Activated B cell treated with CpG ODN at 0.5 μM for 24 hours (primary cell): Measurements from ENCODE around the gene LRRC47. TPM values are rescaled to one million over a fixed set of nuclear protein-coding genes. Genes with fewer than 3 reads are reported as not detected.

ENCODE experiments used
- ATAC-seq: fragments of 200-7000 bp; cut with Tn5 transposase; one replicate; pipeline ENCODE4 v1.10.0; 2021; ENCODE audit warnings: low read depth, mild to moderate bottlenecking, moderate library complexity
- CTCF ChIA-PET: fragments of 350-600 bp; sonication (Branson Sonifier 250); formaldehyde crosslinking; loops from one replicate; lab custom pipeline; 2021; ENCODE audit warnings: antibody characterized with exemption; lab: Charles Lee
- POLR2A ChIA-PET: fragments of 350-600 bp; sonication (Branson Sonifier 250); formaldehyde crosslinking; loops from one replicate; lab custom pipeline; 2021; ENCODE audit warnings: antibody characterized with exemption; lab: Charles Lee
- DNase-seq: peaks from one replicate; pipeline ENCODE4 v3.0.0; 2022
- H3K27ac Mint-ChIP-seq: one replicate; pipeline ENCODE4 v1.8.0; 2020; ENCODE audit warnings: mixed read lengths
- H3K27me3 Mint-ChIP-seq: one replicate; pipeline ENCODE4 v1.8.0; 2021; ENCODE audit warnings: mixed read lengths
- H3K36me3 Mint-ChIP-seq: one replicate; pipeline ENCODE4 v1.8.0; 2021; ENCODE audit warnings: low read depth, mixed read lengths
- H3K4me1 Mint-ChIP-seq: one replicate; pipeline ENCODE4 v1.8.0; 2021; ENCODE audit warnings: mixed read lengths
- H3K4me3 Mint-ChIP-seq: one replicate; pipeline ENCODE4 v1.8.0; 2020; ENCODE audit warnings: mild to moderate bottlenecking, mixed read lengths
- H3K9me3 Mint-ChIP-seq: one replicate; pipeline ENCODE4 v1.8.0; 2020; ENCODE audit warnings: mixed read lengths
- CTCF ChIP-seq: fragments of 200-600 bp; IDR thresholded peaks from one replicate; pipeline ENCODE4 v1.8.0; 2022; ENCODE audit warnings: antibody characterized with exemption, mild to moderate bottlenecking
- intact Hi-C: fragments of 100-400 bp; cut with micrococcal nuclease; formaldehyde crosslinking; loops from one replicate; pipeline ENCODE4 v1.15.1; 2024
- total RNA-seq: library from RNA; stranded (reverse); gene quantifications from 2 replicates; pipeline ENCODE4 v1.2.3, GENCODE V29; 2022

LRRC47 gene
- total RNA-seq, 1 donor from 2014 or later: 43.3 TPM

DNA sequence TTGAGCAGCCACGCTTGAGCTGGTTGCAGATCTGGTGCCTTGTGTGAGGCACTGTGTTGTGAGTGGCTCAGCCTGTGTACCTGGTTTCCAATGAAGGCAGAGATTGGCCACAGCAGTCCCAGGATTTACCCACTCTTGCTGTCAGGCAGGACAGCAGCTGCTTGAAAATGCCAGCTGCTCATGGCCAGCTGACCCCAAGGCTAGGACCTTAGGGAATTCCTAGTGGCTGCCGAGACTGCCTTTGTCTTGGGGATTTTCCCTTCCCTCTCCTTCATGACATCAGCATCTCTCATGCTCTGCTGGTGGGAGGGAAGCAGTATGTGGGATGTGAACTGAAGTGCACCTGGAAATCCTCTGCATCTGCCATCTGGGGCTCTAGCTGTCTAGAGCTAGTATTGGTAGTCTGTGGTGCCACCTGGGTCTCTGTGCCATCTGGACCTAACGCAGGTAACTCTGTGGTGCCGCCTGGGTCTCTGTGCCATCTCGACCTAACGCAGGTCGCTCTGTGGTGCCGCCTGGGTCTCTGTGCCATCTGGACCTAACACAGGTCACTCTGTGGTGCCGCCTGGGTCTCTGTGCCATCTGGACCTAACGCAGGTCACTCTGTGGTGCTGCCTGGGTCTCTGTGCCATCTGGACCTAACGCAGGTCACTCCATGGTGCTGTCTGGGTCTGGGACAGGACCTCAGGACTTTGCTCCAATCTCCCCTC lies 3.8 kb upstream of the LRRC47 start:
- POLR2A ChIA-PET: no interaction called here
- H3K4me3 Mint-ChIP-seq: no peak overlapping the region
- peaks cover 2% of the 10 kb centered on the region for H3K36me3 Mint-ChIP-seq
- peaks cover 24% of the 10 kb centered on the region for H3K4me1 Mint-ChIP-seq
- CTCF ChIA-PET: no interaction called here
- peaks cover 16% of the 10 kb centered on the region for H3K27me3 Mint-ChIP-seq
- no peak overlapping the region for H3K27ac Mint-ChIP-seq
- ATAC-seq: no peak
- H3K9me3 Mint-ChIP-seq: no peaks in the 10 kb centered on the region
- TF ChIP-seq CTCF: no peak
- intact Hi-C loops: no loop called here
- no peak for DNase-seq

- POLR2A ChIA-PET: interaction anchor here (1.0 to 1.9 kb wide), 4 partner anchors 21 to 105 kb away, joined by 4 to 8 read pairs (median 6); partner anchors contain the start of genes CEP104 and DFFB
- Mint-ChIP-seq H3K36me3 (peaks cover 14% of the 10 kb centered on the region), H3K4me1 (peaks cover 40% of the 10 kb centered on the region), H3K9me3 (no peaks in the 10 kb centered on the region), H3K27ac (no peak overlapping the region), H3K4me3 (peak overlapping the region; percentile 79), H3K27me3 (peaks cover 5% of the 10 kb centered on the region)
- DNase-seq (no peak), ATAC-seq (no peak)
- TF ChIP-seq CTCF: no peak
- intact Hi-C loops: loop anchor here (1.0 kb wide), 6 partner anchors 23 to 304 kb away; partner anchors contain the start of genes C1orf174, CEP104, DFFB and SMIM1
- CTCF ChIA-PET: interaction anchor here (1.3 kb wide), 1 partner anchor 20 kb away, joined by 7 read pairs; no protein-coding TSS in a partner anchor
Observed at GRCh38 chr1:3795453-3796214, 664 bp downstream of the LRRC47 start.

GRCh38 chr1:3790952-3791351 lies 5.3 kb downstream of the LRRC47 start:
- no peak for TF ChIP-seq CTCF
- DNase-seq (no peak), ATAC-seq (no peak)
- intact Hi-C loops: no loop called here
- H3K27me3 Mint-ChIP-seq: no peaks in the 10 kb centered on the region
- no peaks in the 10 kb centered on the region for H3K9me3 Mint-ChIP-seq
- H3K4me1 Mint-ChIP-seq: peaks cover 37% of the 10 kb centered on the region
- peaks cover 37% of the 10 kb centered on the region for H3K36me3 Mint-ChIP-seq
- ChIA-PET CTCF (no interaction called here), POLR2A (no interaction called here)
- no peak overlapping the region for H3K27ac Mint-ChIP-seq
- H3K4me3 Mint-ChIP-seq: no peak overlapping the region

DNA sequence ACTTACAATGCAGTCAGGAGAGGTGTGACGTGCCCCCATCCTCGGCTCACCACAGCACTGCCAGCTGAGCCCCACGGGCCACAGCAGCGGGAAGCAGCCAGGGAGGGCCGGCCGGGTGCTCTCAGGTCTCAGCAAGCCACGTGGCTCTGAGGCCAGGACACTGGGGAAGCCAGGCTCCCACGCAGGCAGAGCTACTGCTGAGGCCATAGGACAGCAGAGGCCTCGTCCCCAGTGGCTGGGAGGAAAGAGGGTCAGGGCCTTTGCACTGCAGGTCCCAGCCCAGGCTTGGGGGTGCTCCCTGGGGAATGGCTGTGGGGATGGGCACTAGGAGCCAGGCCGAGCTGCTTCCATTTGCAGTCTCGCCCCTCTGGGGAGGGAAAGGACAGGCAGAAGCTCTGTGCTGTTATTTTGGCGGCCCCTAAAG lies 5.8 kb downstream of the LRRC47 start:
- no peak for ATAC-seq
- H3K27ac Mint-ChIP-seq: no peak overlapping the region
- H3K27me3 Mint-ChIP-seq: no peaks in the 10 kb centered on the region
- intact Hi-C loops: no loop called here
- no peak overlapping the region for H3K4me3 Mint-ChIP-seq
- peaks cover 36% of the 10 kb centered on the region for H3K4me1 Mint-ChIP-seq
- TF ChIP-seq CTCF: no peak
- H3K36me3 Mint-ChIP-seq: peaks cover 40% of the 10 kb centered on the region
- POLR2A ChIA-PET: no interaction called here
- DNase-seq: no peak
- CTCF ChIA-PET: no interaction called here
- H3K9me3 Mint-ChIP-seq: no peaks in the 10 kb centered on the region
